ENCODE results near the gene ZIC5.

Gene ZIC5

GRCh38 chr13:99974939-99975561 lies 3.5 kb upstream of the ZIC5 start:
- no peak for DNase-seq

- no peak for DNase-seq
Measured at GRCh38 chr13:99974296-99974938, 2.9 kb upstream of the ZIC5 start.

- no peak for DNase-seq
Measured at GRCh38 chr13:99973808-99974185, 2.2 kb upstream of the ZIC5 start.

- no peak for DNase-seq
Measured at GRCh38 chr13:99973163-99973807, 1.7 kb upstream of the ZIC5 start.

- no peak for DNase-seq
Measured at GRCh38 chr13:99972190-99972731, 694 bp upstream of the ZIC5 start.

GRCh38 chr13:99970651-99971575 lies 654 bp downstream of the ZIC5 start:
- DNase-seq: no peak

- no peak for DNase-seq
Measured at GRCh38 chr13:99969919-99970650, 1.5 kb downstream of the ZIC5 start.

- no peak for DNase-seq
Measured at GRCh38 chr13:99969453-99969918, 2.1 kb downstream of the ZIC5 start.

- no peak for DNase-seq
Measured at GRCh38 chr13:99968521-99969452, 2.8 kb downstream of the ZIC5 start.

GRCh38 chr13:99967869-99968520 lies 3.6 kb downstream of the ZIC5 start:
- DNase-seq: no peak

- DNase-seq: no peak
Measured at GRCh38 chr13:99967498-99967868, 4.1 kb downstream of the ZIC5 start.

GRCh38 chr13:99966064-99966805 lies 5.3 kb downstream of the ZIC5 start:
- no peak for DNase-seq

GRCh38 chr13:99965329-99966000 lies 6.1 kb downstream of the ZIC5 start:
- DNase-seq: no peak

- no peak for DNase-seq
Measured at GRCh38 chr13:99963816-99964339, 7.7 kb downstream of the ZIC5 start.

GRCh38 chr13:99962242-99962641 lies 9.3 kb downstream of the ZIC5 start:
- DNase-seq: no peak

- no peak for DNase-seq
Measured at GRCh38 chr13:99961636-99962035, 9.9 kb downstream of the ZIC5 start.

- DNase-seq: no peak
Measured at GRCh38 chr13:99960663-99961311, 10.8 kb downstream of the ZIC5 start.

GRCh38 chr13:99959540-99960230 lies 11.9 kb downstream of the ZIC5 start:
- no peak for DNase-seq

Data from SIG-M5 (cell line).